ENCODE results near the gene SORBS1.

SORBS1 gene

GRCh38 chr10:95440038-95440725 is 121.0 kb downstream of the SORBS1 start:
- no peak for DNase-seq (ENCODE audit: low read depth in 2 of 2)

- no peak for DNase-seq (ENCODE audit: low read depth in 2 of 2)
Observed at GRCh38 chr10:95438781-95439180, 122.4 kb downstream of the SORBS1 start.

- no peak for DNase-seq (ENCODE audit: low read depth in 2 of 2)
Observed at GRCh38 chr10:95437669-95438068, 123.5 kb downstream of the SORBS1 start.

GRCh38 chr10:95435548-95436279 is 125.5 kb downstream of the SORBS1 start:
- DNase-seq (ENCODE audit: low read depth in 2 of 2) = no peak

GRCh38 chr10:95434583-95434982 is 126.6 kb downstream of the SORBS1 start:
- DNase-seq (ENCODE audit: low read depth in 2 of 2) = no peak

GRCh38 chr10:95431900-95432342 is 129.2 kb downstream of the SORBS1 start:
- DNase-seq (ENCODE audit: low read depth in 2 of 2) = no peak

- peak; percentile 3 to 10 for DNase-seq (ENCODE audit: low read depth in 2 of 2)
Observed at GRCh38 chr10:95430231-95430951, 130.8 kb downstream of the SORBS1 start.

- no peak for DNase-seq (ENCODE audit: low read depth in 2 of 2)
Observed at GRCh38 chr10:95429639-95430038, 131.5 kb downstream of the SORBS1 start.

- DNase-seq (ENCODE audit: low read depth in 2 of 2) = no peak
Observed at GRCh38 chr10:95428701-95429100, 132.5 kb downstream of the SORBS1 start.

- DNase-seq (ENCODE audit: low read depth in 2 of 2) = no peak
Observed at GRCh38 chr10:95426482-95426881, 134.7 kb downstream of the SORBS1 start.

- DNase-seq (ENCODE audit: low read depth in 2 of 2) = no peak
Observed at GRCh38 chr10:95425592-95426465, 135.3 kb downstream of the SORBS1 start.

GRCh38 chr10:95423164-95424005 is 137.8 kb downstream of the SORBS1 start:
- DNase-seq (ENCODE audit: low read depth in 2 of 2) = no peak

- DNase-seq (ENCODE audit: low read depth in 2 of 2) = no peak
Observed at GRCh38 chr10:95422233-95422632, 138.9 kb downstream of the SORBS1 start.

- no peak for DNase-seq (ENCODE audit: low read depth in 2 of 2)
Observed at GRCh38 chr10:95421782-95422181, 139.4 kb downstream of the SORBS1 start.

- DNase-seq (ENCODE audit: low read depth in 2 of 2) = no peak
Observed at GRCh38 chr10:95419399-95419798, 141.8 kb downstream of the SORBS1 start.

- no peak for DNase-seq (ENCODE audit: low read depth in 2 of 2)
Observed at GRCh38 chr10:95416973-95417372, 144.2 kb downstream of the SORBS1 start.

GRCh38 chr10:95416270-95416669 is 144.9 kb downstream of the SORBS1 start:
- DNase-seq (ENCODE audit: low read depth in 2 of 2) = no peak

- no peak for DNase-seq (ENCODE audit: low read depth in 2 of 2)
Observed at GRCh38 chr10:95415621-95416031, 145.5 kb downstream of the SORBS1 start.

- no peak for DNase-seq (ENCODE audit: low read depth in 2 of 2)
Observed at GRCh38 chr10:95414844-95415485, 146.2 kb downstream of the SORBS1 start.
